HG03196 (cell line): ENCODE measurements around the gene HELZ.
"Not testable (repeated sequence)": the region's sequence is repeated elsewhere in the genome, so short reads cannot be mapped to it uniquely, and the experiment has no call there.

ENCODE experiments used
- ATAC-seq: cut with Tn5 transposase; IDR thresholded peaks from one replicate; pipeline ENCODE4 v1.9.1; 2021; ENCODE audit not compliant: unreplicated experiment

The HELZ gene

DNA sequence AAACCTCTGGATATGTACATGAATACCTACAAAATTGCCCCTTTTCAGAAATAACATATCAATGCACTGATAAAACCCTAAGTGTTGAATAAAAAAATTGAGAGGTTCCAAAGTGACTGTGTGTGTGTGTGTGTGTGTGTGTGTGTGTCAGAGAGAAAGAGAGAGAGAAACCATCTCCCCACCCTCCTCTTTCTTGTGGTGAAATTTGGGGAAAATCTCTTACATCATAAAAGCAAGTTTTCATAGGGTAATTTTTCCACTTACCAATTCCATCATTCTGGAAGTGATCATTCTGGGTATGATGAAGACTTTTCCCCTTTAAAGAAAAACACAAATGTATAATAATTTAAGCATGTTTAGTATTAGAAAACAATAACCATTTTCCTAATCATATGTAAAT is 121.3 kb downstream of the HELZ start:
- ATAC-seq, result no peak

DNA sequence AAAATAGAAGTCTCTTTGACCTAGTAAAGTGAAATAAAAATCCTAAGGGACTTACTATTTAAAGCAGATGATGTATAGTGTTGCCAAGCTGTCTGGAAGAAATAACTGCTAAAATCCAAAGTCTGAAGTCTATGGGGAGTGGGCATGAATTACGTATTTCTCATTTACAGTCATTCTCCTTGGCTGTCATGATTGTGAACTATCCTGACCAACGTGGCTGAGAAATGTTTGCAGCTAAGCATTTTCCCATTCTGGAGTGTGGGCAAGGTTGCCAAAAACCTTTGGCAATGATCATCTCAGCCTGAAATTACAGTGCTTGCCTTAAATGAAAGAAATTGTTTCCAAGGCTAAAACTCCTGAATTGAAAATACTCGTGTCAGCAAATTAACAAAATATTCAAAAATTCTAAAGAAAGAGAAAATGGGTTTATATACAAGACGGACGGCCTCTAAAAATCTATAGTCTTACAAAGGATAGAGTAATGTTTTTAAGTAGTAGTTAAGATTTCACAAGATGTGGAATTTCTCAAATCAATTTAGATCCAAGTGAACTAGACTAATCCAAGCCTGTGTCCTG is 123.6 kb downstream of the HELZ start:
- ATAC-seq, result no peak

DNA sequence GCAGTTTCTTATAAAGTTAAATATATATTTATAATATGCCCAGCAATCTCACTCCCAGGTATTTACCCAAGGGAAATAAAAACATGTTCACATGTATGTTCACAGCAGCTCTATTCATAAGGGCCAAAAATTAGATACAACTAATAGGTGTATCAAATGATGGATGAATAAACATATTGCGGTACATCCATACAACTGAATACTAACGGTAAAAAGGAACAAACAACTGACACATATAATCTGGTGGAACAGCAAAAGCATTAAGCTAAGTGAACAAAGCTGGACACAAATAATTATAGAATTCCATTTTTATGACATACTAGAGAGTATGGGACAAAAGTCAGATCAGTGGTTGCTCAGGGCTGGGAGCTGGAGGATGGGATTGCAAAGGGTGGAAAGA is 125.9 kb downstream of the HELZ start:
- ATAC-seq, result no peak

DNA sequence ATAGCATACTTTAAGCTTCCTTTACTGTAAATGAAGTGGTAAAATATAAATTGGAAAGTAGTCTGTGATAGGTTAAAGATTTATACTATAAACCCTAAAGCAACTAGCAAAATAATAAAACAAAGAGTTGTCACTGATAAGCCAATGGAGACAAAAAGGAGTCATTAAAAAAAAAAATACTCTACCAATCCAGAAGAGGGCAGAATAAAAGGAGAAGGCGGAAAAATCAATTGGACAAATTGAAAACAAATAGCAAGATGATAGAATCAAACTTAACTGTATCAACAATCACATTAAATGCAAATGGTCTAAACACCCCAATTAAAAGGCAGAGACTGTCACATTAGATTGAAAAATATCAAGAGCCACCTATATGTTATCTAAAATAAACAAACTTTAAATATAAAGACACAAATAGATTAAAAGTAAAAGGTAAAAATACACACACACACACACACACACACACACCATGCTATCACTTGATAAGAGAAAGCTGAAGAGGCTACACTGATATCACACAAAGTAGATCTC is 128.9 kb downstream of the HELZ start:
- ATAC-seq, result no peak

DNA sequence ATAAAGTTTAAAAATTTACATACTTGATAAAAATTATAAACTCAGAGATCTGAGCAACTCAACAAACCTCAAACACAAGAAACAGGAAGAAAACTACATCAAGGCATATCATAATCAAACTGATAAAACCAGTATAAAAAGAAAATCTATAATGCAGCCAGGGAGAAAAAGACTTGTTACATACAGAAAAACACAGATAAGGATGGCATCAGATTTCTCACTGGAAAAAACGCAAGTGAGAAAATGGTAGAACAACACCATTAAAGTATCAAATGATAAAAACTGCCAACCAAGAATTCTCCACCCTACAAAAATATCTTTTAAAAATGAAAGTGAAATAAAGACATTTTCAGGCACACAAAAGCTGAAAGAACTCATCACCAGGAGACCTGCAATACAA is 129.6 kb downstream of the HELZ start:
- ATAC-seq, result no peak

DNA sequence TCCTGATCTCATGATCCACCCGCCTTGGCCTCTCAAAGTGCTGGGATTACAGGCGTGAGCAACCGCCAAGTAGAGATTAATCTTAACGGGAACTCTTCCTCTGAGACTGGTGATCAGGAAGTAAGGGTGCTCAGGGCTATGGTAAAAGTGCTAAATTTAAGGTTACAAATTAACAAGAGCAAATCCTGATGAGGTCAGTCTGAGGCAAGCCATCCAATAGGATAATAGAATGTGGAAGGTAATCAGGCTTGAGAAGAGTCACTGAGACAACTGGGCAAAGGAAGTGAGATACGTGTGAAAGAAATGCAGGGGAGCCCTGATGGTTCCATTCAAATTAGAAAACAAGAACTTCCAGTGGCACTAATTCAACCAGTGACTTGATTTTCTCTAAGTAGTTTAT is 131.5 kb downstream of the HELZ start:
- ATAC-seq, result no peak

DNA sequence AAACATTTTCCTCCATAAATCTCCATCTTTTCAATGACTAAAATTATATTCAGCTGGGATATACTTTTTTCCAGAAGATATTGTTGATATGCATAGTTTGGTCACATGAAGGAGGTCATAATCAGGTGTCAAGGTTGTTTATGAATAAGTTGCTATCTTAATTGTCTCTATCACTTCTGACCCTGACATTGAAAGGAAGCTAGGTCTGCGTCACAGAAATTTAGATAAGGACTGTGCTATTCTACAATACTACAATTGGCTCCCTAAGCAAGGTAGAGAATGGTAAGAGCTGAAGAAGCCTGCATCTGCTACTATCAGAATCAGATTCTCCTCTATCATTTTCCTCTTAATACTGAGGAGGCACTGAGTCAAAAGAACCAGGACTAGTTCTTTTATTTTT is 133.2 kb downstream of the HELZ start:
- ATAC-seq, result no peak

DNA sequence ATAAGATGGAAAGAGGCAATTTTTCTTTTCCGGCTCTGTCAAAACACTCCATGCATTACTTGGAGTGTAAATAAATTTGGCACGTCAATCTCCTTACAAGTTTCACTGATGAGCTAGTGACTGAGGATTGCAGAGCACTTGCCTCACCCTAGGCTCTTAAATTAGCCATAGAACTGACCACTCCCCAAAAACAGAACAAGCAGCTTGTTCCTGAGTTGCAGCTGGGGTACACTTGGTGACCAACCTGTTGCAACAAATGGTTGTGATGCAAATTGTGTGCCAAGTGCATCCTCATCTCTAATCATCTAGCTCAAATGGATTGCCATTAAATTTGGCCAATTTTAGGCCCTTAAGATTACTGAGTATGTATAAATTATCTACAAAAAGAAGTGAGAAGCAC is 133.7 kb downstream of the HELZ start:
- ATAC-seq, result no peak

DNA sequence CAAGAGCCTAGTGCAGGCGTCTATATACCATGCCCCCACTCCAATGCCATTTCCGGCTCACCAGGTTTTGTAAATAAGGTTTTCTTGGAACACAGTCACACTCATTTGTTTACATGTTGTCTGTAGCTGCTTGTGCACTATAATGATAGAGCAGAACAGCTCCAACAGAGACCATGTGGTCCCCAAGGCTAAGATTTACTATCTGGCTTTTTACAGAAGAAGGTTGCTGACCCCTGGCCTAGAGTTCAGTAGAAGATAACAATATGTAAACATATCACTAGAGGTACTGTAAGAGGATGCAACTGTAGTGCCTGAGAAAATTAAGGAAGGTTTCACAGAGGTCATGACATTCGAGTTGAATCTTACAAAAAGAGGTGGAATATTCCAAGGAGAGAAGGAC is 134.4 kb downstream of the HELZ start:
- no peak for ATAC-seq

DNA sequence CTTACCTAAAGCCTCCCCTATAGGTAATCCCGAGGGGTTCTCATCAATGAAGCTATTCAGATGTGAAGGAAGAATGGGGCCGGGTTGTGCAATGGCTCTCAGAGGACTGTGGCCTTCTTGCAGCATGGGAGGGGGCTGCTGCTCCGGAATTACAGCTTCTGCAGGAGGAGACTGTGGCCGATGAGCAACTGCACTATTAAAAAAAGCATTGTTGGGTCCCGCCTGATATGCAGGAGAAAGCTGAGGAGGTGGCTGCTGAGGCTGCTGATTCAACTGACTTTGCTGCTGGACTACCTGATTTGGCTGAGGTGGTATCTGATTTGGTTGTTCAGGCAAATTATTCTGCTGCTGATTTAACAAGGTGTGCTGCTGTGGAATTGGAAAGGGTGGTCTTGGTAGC is 135.9 kb downstream of the HELZ start:
- no peak for ATAC-seq

DNA sequence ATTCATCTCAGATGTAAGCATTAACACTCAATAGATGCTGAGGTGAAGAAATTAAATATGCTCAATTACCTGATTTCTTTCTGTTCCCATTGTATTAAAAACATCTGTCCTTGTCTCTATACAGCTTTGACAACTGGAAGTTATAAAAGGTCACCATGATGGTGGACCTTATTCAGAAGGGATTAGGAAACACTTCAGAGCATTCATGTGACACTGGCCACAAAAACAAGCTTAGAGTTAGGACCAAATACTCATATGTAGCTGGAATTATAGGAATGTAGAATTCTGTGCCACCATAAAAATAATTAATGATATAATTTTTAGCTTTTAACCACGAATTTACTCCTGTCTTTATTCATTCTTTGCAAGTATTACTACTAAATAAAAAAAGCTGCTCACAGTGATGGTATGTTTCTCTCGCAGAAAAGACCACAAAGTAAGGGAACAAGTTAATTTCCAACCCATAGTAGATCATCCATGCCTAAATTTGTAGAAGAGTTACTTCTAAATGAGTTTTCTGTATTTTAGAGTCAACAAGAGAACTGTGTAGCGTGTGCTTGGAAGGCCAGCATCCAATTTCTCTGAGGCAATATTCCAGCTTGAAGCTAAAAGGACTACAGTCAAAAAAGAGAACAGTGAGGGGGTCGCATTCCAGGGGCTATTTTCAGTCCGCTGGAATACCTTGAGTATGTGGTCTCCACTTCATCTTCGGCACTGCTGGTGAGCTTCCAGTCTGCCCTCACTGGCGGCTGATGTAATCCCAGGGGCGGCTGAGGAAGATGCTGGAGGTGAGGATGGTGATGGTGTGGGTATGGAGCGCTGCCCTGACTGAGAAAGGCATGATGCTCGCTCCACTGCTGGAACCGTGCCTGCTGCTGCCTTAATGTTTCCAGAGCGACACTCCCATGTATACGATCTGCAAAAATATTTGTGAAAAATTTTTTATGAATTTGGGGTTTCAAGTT is 136.9 kb downstream of the HELZ start:
- no peak for ATAC-seq

DNA sequence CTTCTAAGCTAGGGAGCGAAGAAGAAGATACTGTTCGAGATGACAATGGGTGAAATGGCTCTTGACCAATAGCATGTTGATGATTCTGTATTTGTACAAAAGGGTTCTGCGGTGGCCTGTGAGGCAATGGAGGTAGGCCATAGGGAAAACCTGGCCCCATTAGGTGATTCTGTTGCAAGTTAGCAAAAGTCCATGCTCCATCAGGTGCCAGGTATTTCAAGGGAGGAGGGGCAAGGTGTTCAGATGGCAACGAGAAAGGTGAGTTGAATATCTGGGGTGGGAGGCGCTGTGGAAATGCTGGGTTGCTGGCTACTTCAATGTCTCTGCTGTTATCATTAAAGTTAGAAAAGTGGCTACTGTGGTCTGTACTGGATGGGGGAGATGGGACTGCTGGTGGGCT is 137.8 kb downstream of the HELZ start:
- ATAC-seq, result no peak

DNA sequence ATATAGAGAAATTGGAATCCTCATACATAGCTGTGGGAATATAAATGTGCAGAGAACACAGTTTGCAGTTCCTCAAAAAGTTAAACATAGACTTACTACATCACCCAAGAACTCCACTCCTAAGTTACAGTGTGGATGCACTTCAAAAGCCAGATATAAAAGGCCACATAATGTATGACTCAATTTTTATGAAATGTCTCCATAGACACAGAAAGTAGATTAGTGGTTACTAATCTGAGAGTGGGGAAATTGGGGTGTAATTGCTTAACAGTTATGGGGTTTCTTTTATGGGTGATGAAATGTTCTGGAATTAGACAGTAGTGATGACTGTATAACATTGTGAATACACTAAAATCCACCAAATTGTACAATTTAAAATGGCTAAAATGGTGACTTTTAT is 139.8 kb downstream of the HELZ start:
- no peak for ATAC-seq

DNA sequence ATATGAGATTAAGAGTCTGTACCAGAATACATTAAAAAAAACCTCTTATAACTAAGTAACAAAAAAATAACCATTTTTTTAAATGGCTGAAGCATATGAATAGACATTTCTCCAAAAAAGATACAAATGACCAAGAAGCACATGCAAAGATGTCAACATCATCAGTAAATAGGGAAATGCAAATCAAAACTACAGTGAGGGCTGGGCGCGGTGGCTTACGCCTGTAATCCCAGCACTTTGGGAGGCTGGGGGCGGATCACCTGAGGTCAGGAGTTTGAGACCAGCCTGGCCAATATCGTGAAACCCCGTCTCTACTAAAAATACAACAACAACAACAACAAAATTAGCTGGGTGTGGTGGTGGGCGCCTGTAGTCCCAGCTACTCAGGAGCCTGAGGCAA is 140.4 kb downstream of the HELZ start:
- ATAC-seq, result not testable (repeated sequence)

DNA sequence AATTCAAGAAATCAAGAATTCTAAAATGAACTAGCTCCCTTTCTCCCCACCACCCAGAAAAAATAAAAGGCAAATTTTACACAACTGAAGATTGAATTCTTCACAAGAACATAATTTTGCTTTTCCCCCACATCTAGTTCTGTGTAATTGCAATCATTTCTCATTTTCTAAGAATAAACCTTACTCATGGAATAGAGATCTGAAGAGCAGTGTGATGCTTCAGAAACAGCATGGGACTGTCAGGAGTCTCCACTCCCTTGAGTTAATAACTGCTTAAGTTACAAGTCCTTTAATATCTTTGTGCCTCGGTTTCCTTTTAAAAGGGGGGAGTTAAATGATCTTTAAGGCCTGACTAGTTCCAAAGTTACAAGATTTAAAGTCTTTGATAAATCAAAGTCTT is 147.0 kb downstream of the HELZ start:
- no peak for ATAC-seq

DNA sequence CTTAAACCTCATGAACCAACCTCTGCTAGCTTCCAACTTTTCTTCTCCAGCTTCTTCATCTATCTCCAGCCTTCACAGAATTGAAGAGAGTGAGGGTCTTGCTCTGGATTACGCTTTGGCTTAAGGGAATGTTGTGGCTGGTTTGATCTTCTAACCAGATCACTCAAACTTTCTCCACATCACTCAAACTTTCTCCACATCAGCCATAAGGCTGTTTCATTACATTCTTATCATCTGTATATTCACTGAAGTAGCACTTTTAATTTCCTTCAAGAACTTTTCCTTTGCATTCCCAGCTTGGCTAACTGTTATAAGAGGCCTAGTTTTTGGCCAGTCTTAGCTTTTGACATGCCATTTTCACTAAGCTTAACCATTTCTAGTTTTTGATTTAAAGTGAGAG is 148.4 kb downstream of the HELZ start:
- ATAC-seq, result no peak

DNA sequence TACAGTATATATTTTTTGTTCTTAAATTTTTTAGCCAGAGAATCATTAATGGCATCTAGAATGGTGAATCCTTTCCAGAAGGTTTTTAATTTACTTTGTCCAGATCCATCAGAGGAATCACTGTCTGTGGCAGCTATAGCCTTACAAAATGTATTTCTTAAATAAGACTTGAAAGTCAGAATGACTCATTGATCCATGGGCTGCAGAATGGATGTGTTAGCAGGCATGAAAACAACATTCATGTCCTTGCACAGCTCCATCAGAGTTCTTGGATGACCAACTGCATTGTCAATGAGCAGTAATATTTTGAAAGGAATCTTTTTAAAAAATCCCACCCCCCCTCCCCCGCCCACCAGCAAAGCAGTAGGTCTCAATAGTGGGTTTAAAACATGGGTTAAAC is 149.2 kb downstream of the HELZ start:
- no peak for ATAC-seq

DNA sequence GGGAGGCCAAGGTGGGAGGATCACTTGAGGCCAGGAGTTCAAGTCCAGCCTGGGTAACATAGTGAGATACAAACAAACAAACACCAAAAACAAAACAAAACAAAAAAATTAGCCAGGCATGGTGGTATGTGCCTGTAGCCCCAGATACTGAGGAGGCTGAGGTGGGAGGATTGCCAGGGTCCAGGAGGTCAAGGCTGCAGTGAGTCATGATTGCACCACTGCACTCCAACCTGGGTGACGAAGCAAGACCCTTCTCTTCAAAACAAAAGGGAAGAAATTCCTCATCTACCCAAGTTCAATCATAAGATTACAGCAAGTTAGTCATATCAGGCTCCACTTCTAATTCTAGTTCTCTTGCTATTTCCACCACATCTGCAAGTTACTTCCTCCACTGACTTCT is 149.7 kb downstream of the HELZ start:
- ATAC-seq, result not testable (repeated sequence)

DNA sequence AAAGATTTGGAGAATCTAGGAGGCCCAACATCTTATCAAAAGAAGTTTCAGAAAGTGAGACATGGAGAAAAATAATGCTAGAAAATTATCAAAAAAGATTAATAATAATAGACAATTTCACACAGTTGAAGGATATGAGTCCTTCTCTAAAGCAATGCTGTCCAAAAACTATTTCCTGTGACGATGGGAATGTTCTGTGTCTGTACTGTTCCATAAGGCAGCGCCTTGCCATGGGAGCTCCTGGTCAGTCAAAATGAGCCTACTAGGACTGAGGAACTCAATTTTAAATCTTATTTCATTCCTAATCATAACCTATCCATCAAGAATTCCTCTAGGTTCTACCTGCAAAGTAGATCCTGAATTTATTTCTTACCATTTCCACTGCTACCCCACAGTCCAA is 151.6 kb downstream of the HELZ start:
- ATAC-seq, result no peak

DNA sequence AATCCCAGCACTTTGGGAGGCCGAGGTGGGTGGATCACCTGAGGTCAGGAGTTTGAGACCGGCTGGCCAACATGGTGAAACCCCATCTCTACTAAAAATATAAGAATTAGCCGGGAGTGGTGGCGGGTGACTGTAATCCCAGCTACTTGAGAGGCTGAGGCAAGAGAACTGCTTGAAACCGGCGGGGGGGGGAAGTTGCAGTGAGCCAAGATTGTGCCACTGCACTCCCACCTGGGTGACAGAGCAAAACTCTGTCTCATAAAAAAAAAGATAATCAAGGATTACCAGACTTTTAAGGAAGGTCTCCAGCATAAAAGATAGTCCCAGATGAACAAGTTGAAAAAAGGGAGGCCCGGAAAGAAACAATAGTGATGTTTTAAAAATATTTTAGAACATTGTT is 152.3 kb downstream of the HELZ start:
- not testable (repeated sequence) for ATAC-seq

DNA sequence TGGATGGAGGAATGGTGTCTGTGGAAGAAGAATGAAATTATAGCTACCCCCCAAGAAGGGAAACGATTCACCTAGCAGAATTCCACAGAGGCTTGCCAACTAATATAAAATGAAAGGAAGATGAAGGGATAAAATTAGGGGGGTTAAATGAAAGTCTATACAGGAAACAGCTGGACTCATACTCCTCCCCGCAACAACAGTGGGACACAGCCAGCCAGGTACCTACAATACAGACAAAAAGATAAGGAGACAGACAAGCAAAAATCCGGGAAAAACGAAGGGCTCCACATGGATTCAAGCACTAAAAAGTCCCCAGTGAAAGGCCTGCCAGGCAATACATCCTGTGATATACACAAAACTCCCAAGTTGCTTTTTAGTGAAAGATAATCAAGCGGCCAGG is 152.7 kb downstream of the HELZ start:
- ATAC-seq, result no peak

DNA sequence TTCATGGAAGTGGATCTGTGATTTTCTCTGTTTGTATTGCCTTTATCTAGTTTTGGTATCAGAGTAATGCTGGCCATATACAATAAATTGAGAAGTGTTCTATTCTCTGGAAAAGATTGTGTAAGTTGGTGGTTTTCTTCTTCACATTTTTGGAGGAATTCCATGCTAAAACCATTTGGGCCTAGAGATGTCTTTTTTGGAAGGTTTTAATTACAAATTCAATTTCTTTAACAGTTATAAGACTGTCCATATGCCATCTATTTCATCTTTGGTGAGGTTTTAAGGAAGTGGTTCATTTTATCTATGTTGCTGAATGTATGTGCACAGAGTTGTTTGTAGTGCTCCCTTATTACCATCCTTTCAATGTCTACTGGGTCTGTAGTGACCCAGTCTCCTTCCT is 154.7 kb downstream of the HELZ start:
- ATAC-seq, result no peak
